CD4-positive, CD25-positive, alpha-beta regulatory T cell (primary cell): Measurements from ENCODE around the gene MND1. TPM values are rescaled to one million over a fixed set of nuclear protein-coding genes. Genes with fewer than 3 reads are reported as not detected.
A peak's percentile ranks its signal among the peaks of the same experiment; 100 is the strongest.

Source experiments
- ATAC-seq, 2 donors: fragments of 150-1000 bp; cut with Tn5 transposase; one replicate each; pipeline ENCODE4 v1.10.0; 2021; ENCODE audit warnings: low read depth in 2 of 2, moderate number of reproducible peaks in 2 of 2, moderate library complexity in 1 of 2
- DNase-seq, 3 donors: peaks; one replicate each; pipeline versions ENCODE4 v3.0.0 to v3.0.0-alpha.2; 2012 to 2022; ENCODE audit warnings: mixed read lengths in 1 of 3
- H3K27ac ChIP-seq: one replicate; pipeline ENCODE4 v1.7.0; 2013; ENCODE audit warnings: mild to moderate bottlenecking, low read length; ENCODE audit not compliant: insufficient read depth, poor library complexity, severe bottlenecking
- H3K27me3 ChIP-seq: one replicate; pipeline ENCODE4 v1.7.0; 2013; ENCODE audit warnings: low read length; ENCODE audit not compliant: control insufficient read depth, insufficient read depth
- H3K36me3 ChIP-seq: one replicate; pipeline ENCODE4 v1.7.0; 2013; ENCODE audit warnings: mild to moderate bottlenecking, low read length, moderate library complexity; ENCODE audit not compliant: control insufficient read depth, insufficient read depth
- H3K4me1 ChIP-seq: 2 replicates; pipeline ENCODE4 v1.7.0; 2013; ENCODE audit warnings: mild to moderate bottlenecking, low read length; ENCODE audit not compliant: insufficient read depth, control insufficient read depth, poor library complexity, severe bottlenecking
- H3K4me3 ChIP-seq: one replicate; pipeline ENCODE4 v1.7.0; 2013; ENCODE audit warnings: low read depth, mild to moderate bottlenecking, low read length, moderate library complexity
- H3K9me3 ChIP-seq, 2 experiments: 1 replicate in 1 of 2; 2 replicates in 1 of 2; pipeline ENCODE4 v1.7.0; 2013; ENCODE audit warnings: low read length in 2 of 2, mild to moderate bottlenecking in 1 of 2, moderate library complexity in 1 of 2; ENCODE audit not compliant: control insufficient read depth in 2 of 2
- H3K27ac Mint-ChIP-seq, 3 donors: one replicate each; pipeline ENCODE4 v1.8.0; 2020 to 2022; ENCODE audit warnings: mild to moderate bottlenecking in 3 of 3, mixed read lengths in 3 of 3, moderate library complexity in 2 of 3
- H3K27me3 Mint-ChIP-seq: one replicate; pipeline ENCODE4 v1.8.0; 2022; ENCODE audit warnings: mild to moderate bottlenecking, mixed read lengths
- H3K36me3 Mint-ChIP-seq: one replicate; pipeline ENCODE4 v1.8.0; 2020; ENCODE audit warnings: mixed read lengths
- H3K4me1 Mint-ChIP-seq, 4 donors: one replicate each; pipeline ENCODE4 v1.8.0; 2020 to 2022; ENCODE audit warnings: mixed read lengths in 4 of 4, mild to moderate bottlenecking in 1 of 4
- H3K4me3 Mint-ChIP-seq, 4 donors: one replicate each; pipeline ENCODE4 v1.8.0; 2020 to 2022; ENCODE audit warnings: mild to moderate bottlenecking in 4 of 4, mixed read lengths in 4 of 4, moderate library complexity in 3 of 4
- H3K9me3 Mint-ChIP-seq, 7 donors: one replicate each; pipeline ENCODE4 v1.8.0; 2020 to 2022; ENCODE audit warnings: mixed read lengths in 7 of 7, mild to moderate bottlenecking in 3 of 7, moderate library complexity in 2 of 7
- polyA plus RNA-seq, 4 donors: library from polyadenylated mRNA; unstranded; fragments of 300-500 nt; fragmentation: Illumina TruSeq; gene quantifications; one replicate each; pipeline ENCODE4 v1.2.3, GENCODE V29; 2021
- total RNA-seq: library from RNA; stranded (reverse); gene quantifications from one replicate; pipeline ENCODE4 v1.2.3, GENCODE V29; 2022

MND1 gene
- total RNA-seq (0.67 TPM), polyA plus RNA-seq (1 to 10 TPM in 1 of 4 donors, under 1 TPM in 2, not detected in 1; 0.38 to 1.1 (median 0.91) TPM)

DNA sequence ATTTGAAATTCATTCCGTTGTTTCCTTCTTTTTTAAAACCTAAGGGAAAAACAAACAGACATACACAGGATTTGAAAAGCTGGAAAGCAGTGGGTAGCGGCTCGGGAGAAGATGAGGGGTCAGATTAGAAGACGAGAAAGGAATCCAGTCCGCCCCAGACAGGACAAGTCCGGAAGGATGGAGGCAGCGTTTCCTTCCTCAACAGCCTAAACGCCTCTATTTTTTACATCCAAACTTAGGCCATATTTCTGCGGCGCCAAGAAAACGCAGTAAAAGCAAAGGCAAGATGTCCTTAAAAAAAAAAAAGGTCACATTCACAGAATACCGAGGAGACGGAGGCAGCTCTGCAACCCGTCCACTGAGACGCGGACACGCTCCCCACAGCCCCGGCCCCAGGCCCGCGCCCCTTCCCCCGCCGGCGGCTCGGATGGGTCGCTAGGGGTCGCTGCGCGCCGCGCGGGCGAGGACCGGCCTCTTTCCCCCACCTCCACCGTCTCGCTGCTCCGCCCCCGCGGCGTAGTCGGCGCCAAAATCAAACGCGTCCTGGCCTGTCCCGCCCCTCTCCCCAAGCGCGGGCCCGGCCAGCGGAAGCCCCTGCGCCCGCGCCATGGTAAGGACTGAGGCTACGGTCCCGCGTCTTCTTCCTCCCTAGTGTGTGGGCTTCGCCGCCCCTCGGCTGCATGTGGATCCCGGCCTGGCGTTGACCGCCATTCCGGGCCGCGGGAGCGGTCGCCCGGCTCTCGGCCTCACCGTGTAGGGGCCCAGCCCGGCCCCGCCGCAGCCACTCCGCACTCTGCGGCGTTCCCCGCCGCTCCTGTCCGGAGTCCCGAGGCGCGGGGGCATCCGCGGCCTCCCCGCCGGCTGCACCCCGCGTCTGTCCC is at the start of gene MND1:
Gene MND1, plus strand, starts transcription at position 558 of the 881 bp plus-strand sequence. Its CDS starts 50 bp downstream, at position 608.
- Mint-ChIP-seq H3K4me3 (peak within 1 kb of the TSS; percentile 90 to 97 (median 90)), H3K9me3 (no peaks in the 10 kb centered on the region), H3K36me3 (no peaks in the 10 kb centered on the region), H3K4me1 (peaks cover 0 to 34% (median 20%) of the 10 kb centered on the region in 4 donors), H3K27ac (peak within 1 kb of the TSS; percentile 60 to 80 (median 74)), H3K27me3 (peaks cover 9% of the 10 kb centered on the region)
- Histone ChIP-seq H3K27me3 (no peaks in the 10 kb centered on the region), H3K9me3 (no peaks in the 10 kb centered on the region), H3K4me1 (peaks cover 14% of the 10 kb centered on the region), H3K4me3 (peak within 1 kb of the TSS; percentile 95), H3K36me3 (no peaks in the 10 kb centered on the region), H3K27ac (peak within 1 kb of the TSS; percentile 60)
- peak; percentile 91 to 93 for ATAC-seq
- DNase-seq = peak; percentile 86 to 91 (median 89)

DNA sequence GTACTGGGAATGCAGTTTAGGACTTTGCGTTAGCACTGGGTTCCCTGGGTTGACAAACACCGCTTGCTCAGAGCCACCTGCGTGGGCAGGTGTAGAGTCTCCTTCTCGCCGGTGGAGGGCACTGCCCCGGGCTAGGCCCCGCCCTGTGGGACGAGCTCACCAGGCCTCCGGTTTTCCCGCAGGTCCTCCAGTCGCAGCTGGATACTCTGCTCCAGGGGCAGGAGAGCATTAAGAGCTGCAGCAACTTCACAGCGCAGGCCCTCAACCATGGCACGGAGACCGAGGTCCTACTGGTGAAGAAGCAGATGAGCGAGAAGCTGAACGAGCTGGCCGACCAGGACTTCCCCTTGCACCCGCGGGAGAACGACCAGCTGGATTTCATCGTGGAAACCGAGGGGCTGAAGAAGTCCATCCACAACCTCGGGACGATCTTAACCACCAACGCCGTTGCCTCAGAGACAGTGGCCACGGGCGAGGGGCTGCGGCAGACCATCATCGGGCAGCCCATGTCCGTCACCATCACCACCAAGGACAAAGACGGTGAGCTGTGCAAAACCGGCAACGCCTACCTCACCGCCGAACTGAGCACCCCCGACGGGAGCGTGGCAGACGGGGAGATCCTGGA is 49.2 kb upstream of the MND1 start:
- Histone ChIP-seq H3K36me3 (no peaks in the 10 kb centered on the region), H3K27ac (no peak overlapping the region), H3K4me1 (no peaks in the 10 kb centered on the region), H3K9me3 (no peaks in the 10 kb centered on the region), H3K4me3 (no peak overlapping the region), H3K27me3 (no peaks in the 10 kb centered on the region)
- Mint-ChIP-seq H3K27ac (no peak overlapping the region), H3K36me3 (peaks cover 12% of the 10 kb centered on the region), H3K9me3 (peaks cover 0 to 8% (median 2%) of the 10 kb centered on the region in 7 donors), H3K4me3 (peak overlapping the region in 1 of 4 donors; percentile 38), H3K27me3 (no peaks in the 10 kb centered on the region), H3K4me1 (no peaks in the 10 kb centered on the region)
- DNase-seq (no peak), ATAC-seq (no peak)

GRCh38 chr4:153296040-153296823 is 48.3 kb upstream of the MND1 start:
- Mint-ChIP-seq H3K27me3 (peaks cover 1% of the 10 kb centered on the region), H3K4me3 (no peak overlapping the region), H3K36me3 (peaks cover 12% of the 10 kb centered on the region), H3K4me1 (no peaks in the 10 kb centered on the region), H3K27ac (peak overlapping the region in 1 of 3 donors; percentile 44), H3K9me3 (peaks cover 0 to 10% (median 2%) of the 10 kb centered on the region in 7 donors)
- no peaks in the 10 kb centered on the region for H3K36me3 ChIP-seq
- no peak overlapping the region for H3K27ac ChIP-seq
- ATAC-seq = no peak
- no peaks in the 10 kb centered on the region for H3K27me3 ChIP-seq
- H3K4me3 ChIP-seq = no peak overlapping the region
- DNase-seq = no peak
- H3K9me3 ChIP-seq = no peaks in the 10 kb centered on the region
- no peaks in the 10 kb centered on the region for H3K4me1 ChIP-seq

GRCh38 chr4:153297116-153297515 is 47.4 kb upstream of the MND1 start:
- no peaks in the 10 kb centered on the region for H3K27me3 ChIP-seq
- H3K27me3 Mint-ChIP-seq = peaks cover 5% of the 10 kb centered on the region
- H3K4me3 ChIP-seq = no peak overlapping the region
- no peaks in the 10 kb centered on the region for H3K9me3 ChIP-seq
- H3K27ac Mint-ChIP-seq = peak overlapping the region in 1 of 3 donors; percentile 44
- H3K4me1 ChIP-seq = no peaks in the 10 kb centered on the region
- H3K27ac ChIP-seq = no peak overlapping the region
- no peak overlapping the region for H3K4me3 Mint-ChIP-seq
- no peaks in the 10 kb centered on the region for H3K36me3 ChIP-seq
- no peak for DNase-seq
- peaks cover 2 to 10% (median 9%) of the 10 kb centered on the region in 7 donors for H3K9me3 Mint-ChIP-seq
- no peak for ATAC-seq
- peaks cover 14% of the 10 kb centered on the region for H3K36me3 Mint-ChIP-seq
- H3K4me1 Mint-ChIP-seq = no peaks in the 10 kb centered on the region

GRCh38 chr4:153310793-153311192 is 33.7 kb upstream of the MND1 start:
- Mint-ChIP-seq H3K36me3 (no peaks in the 10 kb centered on the region), H3K9me3 (peaks cover 0 to 1% (median 0%) of the 10 kb centered on the region in 7 donors), H3K4me1 (no peaks in the 10 kb centered on the region), H3K27me3 (peaks cover 6% of the 10 kb centered on the region), H3K4me3 (no peak overlapping the region), H3K27ac (no peak overlapping the region)
- H3K4me1 ChIP-seq = no peaks in the 10 kb centered on the region
- H3K27ac ChIP-seq = no peak overlapping the region
- H3K36me3 ChIP-seq = no peaks in the 10 kb centered on the region
- no peak for ATAC-seq
- H3K9me3 ChIP-seq = no peaks in the 10 kb centered on the region
- H3K27me3 ChIP-seq = peaks cover 3% of the 10 kb centered on the region
- DNase-seq = no peak
- no peak overlapping the region for H3K4me3 ChIP-seq

DNA sequence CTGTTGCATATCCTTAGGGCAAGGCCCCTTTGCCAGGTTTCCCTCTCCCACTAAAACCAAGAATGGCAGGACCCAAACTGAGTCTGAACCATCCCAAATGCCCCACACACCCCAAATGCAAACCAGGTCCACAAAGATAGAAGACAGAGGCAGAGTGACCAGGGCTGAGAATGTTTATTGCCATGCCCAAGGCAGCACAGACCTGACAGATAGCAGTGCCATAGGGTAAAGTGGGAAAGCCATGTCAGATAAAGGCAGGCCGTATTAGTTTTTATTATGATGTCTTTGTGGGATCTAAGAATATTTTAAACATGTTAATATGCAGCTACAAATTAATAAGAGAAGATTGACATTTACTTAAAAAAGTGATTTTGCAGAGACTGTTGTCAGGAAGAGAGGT is 29.6 kb upstream of the MND1 start:
- Histone ChIP-seq H3K4me3 (no peak overlapping the region), H3K4me1 (no peaks in the 10 kb centered on the region), H3K36me3 (no peaks in the 10 kb centered on the region), H3K27ac (no peak overlapping the region), H3K27me3 (no peaks in the 10 kb centered on the region), H3K9me3 (no peaks in the 10 kb centered on the region)
- ATAC-seq (no peak), DNase-seq (no peak)
- no peak overlapping the region for H3K27ac Mint-ChIP-seq
- peaks cover 0 to 1% (median 0%) of the 10 kb centered on the region in 7 donors for H3K9me3 Mint-ChIP-seq
- H3K36me3 Mint-ChIP-seq = no peaks in the 10 kb centered on the region
- peaks cover 6% of the 10 kb centered on the region for H3K27me3 Mint-ChIP-seq
- H3K4me1 Mint-ChIP-seq = no peaks in the 10 kb centered on the region
- H3K4me3 Mint-ChIP-seq = no peak overlapping the region

- ATAC-seq (peak in 1 of 2 donors; percentile 55), DNase-seq (peak in 2 of 3 donors; percentile 33 to 61)
- H3K27ac ChIP-seq = no peak overlapping the region
- H3K27ac Mint-ChIP-seq = no peak overlapping the region
- peaks cover 6% of the 10 kb centered on the region for H3K27me3 Mint-ChIP-seq
- no peaks in the 10 kb centered on the region for H3K9me3 Mint-ChIP-seq
- H3K9me3 ChIP-seq = no peaks in the 10 kb centered on the region
- H3K36me3 ChIP-seq = no peaks in the 10 kb centered on the region
- no peak overlapping the region for H3K4me3 Mint-ChIP-seq
- no peaks in the 10 kb centered on the region for H3K4me1 ChIP-seq
- no peaks in the 10 kb centered on the region for H3K36me3 Mint-ChIP-seq
- H3K4me3 ChIP-seq = no peak overlapping the region
- H3K27me3 ChIP-seq = peaks cover 2% of the 10 kb centered on the region
- H3K4me1 Mint-ChIP-seq = no peaks in the 10 kb centered on the region
Measured at GRCh38 chr4:153318696-153319320, 25.7 kb upstream of the MND1 start.
